Mammary epithelial cell (primary cell): ENCODE data around the gene RUNX2.

Experiments used
- CTCF ChIP-seq, 2 donors: IDR thresholded peaks in 1 of 2; conservative IDR thresholded peaks in 1 of 2; 2 replicates each; pipeline ENCODE4 v1.5.1; 2011 to 2012; ENCODE audit warnings: inconsistent platforms in 2 of 2, low read length in 2 of 2, mild to moderate bottlenecking in 2 of 2, control low read depth in 1 of 2, low read depth in 1 of 2; ENCODE audit not compliant: insufficient read depth in 1 of 2; ENCODE audit errors: extremely low read depth in 1 of 2
- EZH2 ChIP-seq: IDR thresholded peaks from 2 replicates; pipeline ENCODE4 v1.6.1; 2012; ENCODE audit warnings: low read length, inconsistent platforms, borderline replicate concordance

GRCh38 chr6:45300736-45301135 is 27.4 kb upstream of the RUNX2 start:
- TF ChIP-seq CTCF (conservative IDR thresholded peaks at IDR 0.05 in 1 of 2, IDR thresholded peaks at IDR 0.05 in 1 of 2; ENCODE audit: extremely low read depth in 1 of 2, insufficient read depth in 1 of 2, low read depth in 1 of 2, low read length in 2 of 2) (no peak), EZH2 (no peak)
